Body of pancreas (tissue), 4 donors: ENCODE measurements around the gene SLC51B. TPM values are rescaled to one million over a fixed set of nuclear protein-coding genes. Genes with fewer than 3 reads are reported as not detected.
"Not testable (repeated sequence)": the region's sequence is repeated elsewhere in the genome, so short reads cannot be mapped to it uniquely, and the experiment has no call there.

Source experiments
- ATAC-seq: fragments of 150-250 bp; one replicate; pipeline ENCODE4 v1.9.1; 2016
- DNase-seq, 4 donors: peaks; one replicate each; pipeline ENCODE4 v3.0.0-alpha.2; 2019
- H3K27ac ChIP-seq, 4 donors: fragments of 200-600 bp; sonication (generic); 1 replicate in 3 of 4; 2 replicates in 1 of 4; pipeline versions ENCODE4 v1.5.1 to v1.6.1; 2016 to 2019; ENCODE audit warnings: mild to moderate bottlenecking in 1 of 4, mixed read lengths in 1 of 4, moderate library complexity in 1 of 4
- H3K27me3 ChIP-seq, 2 donors: fragments of 200-600 bp; sonication (generic); one replicate each; pipeline ENCODE4 v1.6.0; 2016; ENCODE audit warnings: mild to moderate bottlenecking in 1 of 2
- H3K36me3 ChIP-seq, 2 donors: fragments of 200-600 bp; sonication (generic); replicated peaks in 1 of 2; 2 replicates each; pipeline ENCODE4 v1.5.1; 2016; ENCODE audit warnings: low read depth in 2 of 2; ENCODE audit not compliant: insufficient read depth in 1 of 2
- H3K4me1 ChIP-seq: fragments of 200-600 bp; sonication (generic); one replicate; pipeline ENCODE4 v1.6.0; 2016
- H3K4me3 ChIP-seq, 2 donors: fragments of 200-600 bp; sonication (generic); 1 replicate in 1 of 2; 2 replicates in 1 of 2; pipeline ENCODE4 v1.5.1; 2016 to 2019
- H3K9me3 ChIP-seq, 3 donors: fragments of 200-600 bp; sonication (generic); 1 replicate in 2 of 3; 2 replicates in 1 of 3; pipeline ENCODE4 v1.5.1; 2016
- POLR2A ChIP-seq, 3 donors: fragments of 450-650 bp; IDR thresholded peaks; one replicate each; pipeline ENCODE4 v1.6.1; 2016; ENCODE audit warnings: antibody characterized with exemption in 3 of 3, mild to moderate bottlenecking in 2 of 3
- WGBS, 2 donors: methylation state at CpG; one replicate each; pipeline ENCODE4 v1.1.5; 2017; 5-methylcytosine and 5-hydroxymethylcytosine counted together
- intact Hi-C: fragments of 100-400 bp; cut with DNase I; formaldehyde crosslinking; loops from one replicate; pipeline ENCODE4 v1.15.1; 2023
- total RNA-seq, 2 donors: library from RNA; depleted of rRNA; stranded (reverse); fragments of >200 nt; gene quantifications; one replicate each; pipeline ENCODE4 v1.1.0, GENCODE V29; 2016
- TF ChIP-seq, protein P1 (sequence below), 7 experiments: fragments of 450-650 bp in 4 of 7; fragments of 200-600 bp in 3 of 7; sonication (generic) in 3 of 7; IDR thresholded peaks; one replicate each; pipeline ENCODE4 v1.5.1; 2016 to 2019; ENCODE audit warnings: antibody characterized with exemption in 7 of 7

SLC51B gene
- total RNA-seq, 2 donors from 2014 or later = not detected

GRCh38 chr15:65071381-65071811 lies 26.2 kb downstream of the SLC51B start:
- intact Hi-C loops = no loop called here
- 48 to 63% methylated on average over 4 to 5 of the region's 5 CpGs for WGBS, 2 donors
- DNase-seq = peak in 1 of 4 donors; percentile 40
- TF ChIP-seq, protein P1, sequence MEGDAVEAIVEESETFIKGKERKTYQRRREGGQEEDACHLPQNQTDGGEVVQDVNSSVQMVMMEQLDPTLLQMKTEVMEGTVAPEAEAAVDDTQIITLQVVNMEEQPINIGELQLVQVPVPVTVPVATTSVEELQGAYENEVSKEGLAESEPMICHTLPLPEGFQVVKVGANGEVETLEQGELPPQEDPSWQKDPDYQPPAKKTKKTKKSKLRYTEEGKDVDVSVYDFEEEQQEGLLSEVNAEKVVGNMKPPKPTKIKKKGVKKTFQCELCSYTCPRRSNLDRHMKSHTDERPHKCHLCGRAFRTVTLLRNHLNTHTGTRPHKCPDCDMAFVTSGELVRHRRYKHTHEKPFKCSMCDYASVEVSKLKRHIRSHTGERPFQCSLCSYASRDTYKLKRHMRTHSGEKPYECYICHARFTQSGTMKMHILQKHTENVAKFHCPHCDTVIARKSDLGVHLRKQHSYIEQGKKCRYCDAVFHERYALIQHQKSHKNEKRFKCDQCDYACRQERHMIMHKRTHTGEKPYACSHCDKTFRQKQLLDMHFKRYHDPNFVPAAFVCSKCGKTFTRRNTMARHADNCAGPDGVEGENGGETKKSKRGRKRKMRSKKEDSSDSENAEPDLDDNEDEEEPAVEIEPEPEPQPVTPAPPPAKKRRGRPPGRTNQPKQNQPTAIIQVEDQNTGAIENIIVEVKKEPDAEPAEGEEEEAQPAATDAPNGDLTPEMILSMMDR (IDR thresholded peaks at IDR 0.05) = no peak
- no peak for TF ChIP-seq POLR2A (IDR thresholded peaks at IDR 0.05)
- H3K27me3 ChIP-seq = peaks cover 0 to 9% of the 10 kb centered on the region in 2 donors
- no peak for ATAC-seq
- no peaks in the 10 kb centered on the region for H3K36me3 ChIP-seq
- no peaks in the 10 kb centered on the region for H3K9me3 ChIP-seq
- H3K27ac ChIP-seq = no peak overlapping the region
- H3K4me3 ChIP-seq = no peak overlapping the region
- peaks cover 6% of the 10 kb centered on the region for H3K4me1 ChIP-seq

DNA sequence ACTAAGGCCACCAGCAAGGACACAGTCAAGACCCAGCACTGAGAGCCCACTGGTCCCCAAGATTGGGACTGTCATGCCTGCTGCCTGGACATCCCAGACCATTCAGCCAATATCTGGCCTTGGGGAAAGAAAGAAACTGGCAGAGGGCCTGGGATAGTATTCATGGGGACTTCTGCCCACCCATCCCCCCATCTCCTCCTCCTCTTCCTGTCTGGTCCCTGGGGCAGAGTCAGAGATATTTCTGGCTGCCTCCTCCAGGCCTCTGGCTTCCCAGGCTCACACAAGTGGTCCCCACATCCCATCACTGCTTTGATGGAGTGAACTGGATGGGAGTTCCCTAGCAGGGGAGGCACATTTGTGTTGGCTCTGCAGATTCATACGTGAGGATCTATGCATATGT lies 26.8 kb downstream of the SLC51B start:
- Histone ChIP-seq H3K27me3 (peaks cover 0 to 11% of the 10 kb centered on the region in 2 donors), H3K27ac (no peak overlapping the region), H3K36me3 (no peaks in the 10 kb centered on the region), H3K4me3 (no peak overlapping the region), H3K4me1 (peaks cover 6% of the 10 kb centered on the region), H3K9me3 (no peaks in the 10 kb centered on the region)
- TF ChIP-seq POLR2A (IDR thresholded peaks at IDR 0.05) = no peak
- DNase-seq (peak in 1 of 4 donors; percentile 26), ATAC-seq (no peak)
- intact Hi-C loops = no loop called here
- 50 to 53% methylated on average over 1 of the region's 1 CpG for WGBS, 2 donors

- TF ChIP-seq POLR2A (IDR thresholded peaks at IDR 0.05) = no peak
- TF ChIP-seq, protein P1 (IDR thresholded peaks at IDR 0.05) = no peak
- peaks cover 0 to 12% of the 10 kb centered on the region in 2 donors for H3K27me3 ChIP-seq
- DNase-seq = no peak
- no peak overlapping the region for H3K4me3 ChIP-seq
- H3K9me3 ChIP-seq = no peaks in the 10 kb centered on the region
- H3K27ac ChIP-seq = no peak overlapping the region
- intact Hi-C loops = no loop called here
- H3K36me3 ChIP-seq = no peaks in the 10 kb centered on the region
- WGBS, 2 donors = 85 to 88% methylated on average over 3 of the region's 3 CpGs
- peaks cover 6% of the 10 kb centered on the region for H3K4me1 ChIP-seq
- ATAC-seq = no peak
Measured at GRCh38 chr15:65072617-65073016, 27.4 kb downstream of the SLC51B start.

GRCh38 chr15:65074946-65075345 lies 29.8 kb downstream of the SLC51B start:
- intact Hi-C loops, H3K4me3 ChIP-seq, H3K9me3 ChIP-seq, H3K27me3 ChIP-seq, ATAC-seq, H3K4me1 ChIP-seq, H3K36me3 ChIP-seq, H3K27ac ChIP-seq, DNase-seq: not testable (repeated sequence)
- WGBS, 2 donors = 97% methylated on average over 20 of the region's 22 CpGs; no CpG with 5 or more reads in 1 of the 2 donors

GRCh38 chr15:65075607-65076395 lies 30.6 kb downstream of the SLC51B start:
- DNase-seq, H3K36me3 ChIP-seq, H3K9me3 ChIP-seq, H3K27me3 ChIP-seq, H3K4me3 ChIP-seq, H3K4me1 ChIP-seq, intact Hi-C loops, ATAC-seq, H3K27ac ChIP-seq: not testable (repeated sequence)
- 64 to 65% methylated on average over 12 of the region's 12 CpGs for WGBS, 2 donors

- no peak within 1 kb of the TSS for H3K4me3 ChIP-seq
- no peak within 1 kb of the TSS for H3K27ac ChIP-seq
- 55 to 94% methylated on average over 7 to 71 of the region's 73 CpGs for WGBS, 2 donors
Measured at GRCh38 chr15:65076486-65077290, 31.5 kb downstream of the SLC51B start, which contains the start of gene KBTBD13. KBTBD13 (plus strand) TSS chr15:65076746; CDS start chr15:65076816, 70 bp downstream.

More at GRCh38 chr15:65076486-65077290, 31.5 kb downstream of the SLC51B start, which contains the start of gene KBTBD13:
- no peak for DNase-seq
- TF ChIP-seq, protein P1 (IDR thresholded peaks at IDR 0.05) = no peak
- TF ChIP-seq POLR2A (IDR thresholded peaks at IDR 0.05) = no peak
- H3K4me1 ChIP-seq = peaks cover 10% of the 10 kb centered on the region
- intact Hi-C loops = no loop called here
- H3K27me3 ChIP-seq = peaks cover 0 to 9% of the 10 kb centered on the region in 2 donors
- H3K9me3 ChIP-seq = no peaks in the 10 kb centered on the region
- no peaks in the 10 kb centered on the region for H3K36me3 ChIP-seq
- no peak for ATAC-seq
